Skin of body (tissue), 2 donors: ENCODE measurements around the gene CPA1. TPM values are rescaled to one million over a fixed set of nuclear protein-coding genes. Genes with fewer than 3 reads are reported as not detected.
"Not testable (repeated sequence)": the region's sequence is repeated elsewhere in the genome, so short reads cannot be mapped to it uniquely, and the experiment has no call there.

ENCODE experiments used
- DNase-seq: peaks from one replicate; lab custom pipeline; 2025; lab: John Stamatoyannopoulos, UW
- total RNA-seq: library from RNA; depleted of rRNA; stranded (reverse); fragments of >200 nt; gene quantifications from one replicate; pipeline ENCODE4 v1.2.3, GENCODE V29; 2014

Gene CPA1
- total RNA-seq, 1 donor from 2014 or later = 0.79 TPM

GRCh38 chr7:130371046-130371445 lies 9.2 kb upstream of the CPA1 start:
- no peak for DNase-seq

GRCh38 chr7:130372402-130373165 lies 7.7 kb upstream of the CPA1 start:
- DNase-seq = peak; percentile 51

DNA sequence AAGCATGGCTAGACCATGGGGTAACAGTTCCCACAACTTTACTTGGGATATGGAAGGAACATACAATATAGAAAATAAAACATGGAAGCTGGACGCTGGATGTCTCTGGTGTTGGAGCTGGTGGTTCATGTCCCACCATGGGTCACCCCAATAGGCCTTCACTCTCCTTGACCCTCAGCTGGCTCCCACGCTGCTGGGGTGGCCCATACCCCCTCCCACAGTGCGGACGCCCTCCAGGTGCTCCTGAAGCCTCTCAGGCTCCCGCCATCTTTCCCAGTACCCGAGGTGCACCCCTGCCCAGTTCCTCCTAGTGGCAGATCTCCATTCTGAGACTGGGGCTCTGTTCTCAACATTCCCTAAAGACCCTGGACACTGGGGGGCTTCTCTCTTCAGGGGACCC lies 5.8 kb upstream of the CPA1 start:
- no peak for DNase-seq

DNA sequence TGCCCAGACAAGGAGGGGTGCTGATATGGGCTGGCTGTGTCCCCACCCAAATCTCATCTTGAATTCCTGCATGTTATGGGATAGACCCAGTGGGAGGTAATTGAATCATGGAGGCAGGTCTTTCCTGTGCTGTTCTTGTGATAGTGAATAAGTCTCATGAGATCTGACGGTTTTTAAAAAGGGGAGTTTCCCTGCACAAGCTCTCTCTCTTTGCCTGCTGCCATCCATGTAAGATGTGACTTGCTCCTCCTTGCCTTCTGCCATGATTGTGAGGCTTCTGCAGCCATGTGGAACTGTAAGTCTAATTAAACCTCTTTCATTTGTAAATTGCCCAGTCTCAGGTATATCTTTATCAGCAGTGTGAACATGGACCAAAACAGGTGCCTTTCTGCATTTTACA lies 3.8 kb upstream of the CPA1 start:
- DNase-seq = not testable (repeated sequence)

- no peak for DNase-seq
Observed at GRCh38 chr7:130377178-130377577, 3.1 kb upstream of the CPA1 start.

DNA sequence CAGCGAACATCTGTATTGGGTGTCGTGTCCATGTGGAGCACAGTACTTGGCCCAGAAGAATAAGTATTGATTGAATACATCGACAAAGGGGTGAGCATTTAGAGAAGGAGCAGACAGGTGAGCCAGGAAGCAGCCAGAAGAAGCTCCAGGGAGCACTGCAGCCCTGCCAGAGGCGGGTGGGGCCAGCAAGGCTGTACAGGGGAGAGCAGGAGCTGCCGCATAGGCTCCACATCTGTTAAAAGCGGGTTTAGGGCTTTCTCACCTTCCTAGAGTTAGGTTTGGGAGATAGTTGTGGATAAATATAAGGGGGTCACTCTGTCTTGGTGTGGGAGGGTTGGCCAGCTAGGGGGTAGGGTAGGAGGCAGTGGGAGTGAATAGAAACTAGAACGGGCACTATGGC lies 1.3 kb upstream of the CPA1 start:
- DNase-seq = no peak

DNA sequence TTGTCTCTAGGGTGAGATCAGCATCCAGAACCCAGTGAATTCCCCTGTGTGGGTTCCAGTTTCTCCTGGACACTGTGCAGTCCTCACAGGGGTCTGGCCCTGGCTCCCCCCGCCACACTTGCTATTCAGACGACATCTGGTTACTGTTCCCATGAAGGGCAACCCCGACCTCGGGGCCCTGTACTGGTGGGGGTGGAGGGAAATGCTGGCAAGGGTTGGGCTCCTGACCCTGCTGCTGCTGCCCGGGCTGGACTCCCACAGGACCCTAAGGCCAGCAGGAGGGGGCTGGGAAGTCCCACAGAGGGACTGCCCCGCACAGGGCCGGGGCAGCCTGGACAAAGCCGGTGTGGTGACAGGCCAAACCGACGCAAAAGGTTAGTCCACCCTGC lies 768 bp upstream of the CPA1 start:
- DNase-seq = no peak

- no peak for DNase-seq
Observed at GRCh38 chr7:130380861-130381455, 664 bp downstream of the CPA1 start.

- DNase-seq = no peak
Observed at GRCh38 chr7:130381468-130382312, 1.4 kb downstream of the CPA1 start.

DNA sequence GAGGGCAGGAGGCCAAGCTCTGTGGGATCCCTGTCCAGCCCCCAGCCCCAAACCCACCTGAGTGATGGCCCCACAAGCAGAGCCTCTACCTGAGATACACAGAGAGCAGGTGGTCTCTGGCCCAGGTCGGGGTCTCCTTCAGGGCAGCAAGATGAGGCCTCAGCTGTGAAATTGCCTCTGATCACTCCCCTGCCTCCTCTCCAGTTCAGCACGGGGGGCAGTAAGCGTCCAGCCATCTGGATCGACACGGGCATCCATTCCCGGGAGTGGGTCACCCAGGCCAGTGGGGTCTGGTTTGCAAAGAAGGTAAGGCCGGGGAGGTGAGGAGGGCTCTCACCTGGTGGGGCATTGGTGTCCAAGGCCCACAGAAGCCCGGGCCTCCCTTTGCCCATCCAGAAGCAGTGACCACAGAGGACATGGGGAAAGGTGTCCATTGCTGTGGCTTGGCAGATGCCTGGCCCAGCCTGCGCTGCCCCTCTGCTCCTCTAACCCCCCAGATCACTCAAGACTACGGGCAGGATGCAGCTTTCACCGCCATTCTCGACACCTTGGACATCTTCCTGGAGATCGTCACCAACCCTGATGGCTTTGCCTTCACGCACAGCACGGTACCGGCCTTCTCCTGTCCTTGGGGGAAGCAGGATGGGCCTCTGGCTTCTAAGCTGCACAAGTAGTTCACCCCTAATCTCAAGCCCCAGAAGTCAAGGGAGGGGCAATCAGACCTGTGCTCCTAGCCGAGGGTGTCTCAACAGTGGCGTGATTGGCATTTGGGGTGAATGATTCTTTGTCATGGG lies 3.1 kb downstream of the CPA1 start:
- no peak for DNase-seq

DNA sequence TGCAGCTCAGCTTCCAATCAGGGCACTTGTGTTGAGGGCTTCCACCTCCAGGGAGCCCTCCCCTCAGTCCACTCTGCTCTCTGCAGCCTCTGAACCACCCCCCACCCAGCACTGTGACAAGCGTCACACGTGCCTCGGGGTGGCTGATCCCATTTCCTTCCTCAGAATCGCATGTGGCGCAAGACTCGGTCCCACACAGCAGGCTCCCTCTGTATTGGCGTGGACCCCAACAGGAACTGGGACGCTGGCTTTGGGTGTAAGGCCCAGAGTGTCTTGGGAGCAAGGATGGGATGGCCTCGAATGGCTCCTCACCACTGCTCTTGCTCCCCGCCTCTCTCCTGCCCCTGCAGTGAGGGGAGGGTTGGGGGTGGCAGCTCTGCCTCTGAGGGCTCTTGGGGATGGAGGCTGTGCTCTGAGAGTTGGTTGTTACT lies 4.1 kb downstream of the CPA1 start:
- no peak for DNase-seq

- DNase-seq = no peak
Observed at GRCh38 chr7:130384841-130385599, 4.7 kb downstream of the CPA1 start.

DNA sequence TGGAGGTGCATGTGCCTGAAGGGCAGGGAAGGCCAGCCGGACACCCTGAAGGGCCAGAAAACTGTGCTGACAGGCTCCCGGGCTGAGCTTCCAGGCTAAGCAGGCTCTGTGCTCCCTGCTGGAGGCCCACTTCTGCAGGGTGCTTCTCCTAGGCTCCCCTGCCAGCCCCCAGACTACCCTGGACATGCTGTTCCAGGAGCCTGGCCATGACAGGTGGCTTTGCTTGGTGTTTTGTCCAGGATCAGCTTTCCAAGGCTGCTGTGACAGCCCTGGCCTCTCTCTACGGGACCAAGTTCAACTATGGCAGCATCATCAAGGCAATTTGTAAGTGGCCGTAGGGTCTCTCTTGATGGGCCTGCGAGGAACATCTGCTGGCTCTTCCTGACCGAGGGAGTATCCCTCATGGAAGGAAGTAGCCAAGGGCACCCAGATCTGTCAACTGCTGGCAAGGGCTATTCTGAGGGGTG lies 5.3 kb downstream of the CPA1 start:
- DNase-seq = no peak

- DNase-seq = no peak
Observed at GRCh38 chr7:130386876-130387275, 6.6 kb downstream of the CPA1 start.

GRCh38 chr7:130387306-130387627 lies 7.0 kb downstream of the CPA1 start:
- DNase-seq = no peak

GRCh38 chr7:130387628-130388403 lies 7.5 kb downstream of the CPA1 start:
- DNase-seq = no peak

GRCh38 chr7:130388671-130389070 lies 8.4 kb downstream of the CPA1 start:
- DNase-seq = no peak

GRCh38 chr7:130390486-130390885 lies 10.2 kb downstream of the CPA1 start:
- no peak for DNase-seq

- DNase-seq = peak; percentile 66
Observed at GRCh38 chr7:130393101-130393561, 12.8 kb downstream of the CPA1 start.
